GM21825 (cell line): Measurements from ENCODE around the gene C1orf122.

Source experiments
- ATAC-seq: cut with Tn5 transposase; IDR thresholded peaks from one replicate; pipeline ENCODE4 v1.9.1; 2021; ENCODE audit warnings: mild to moderate bottlenecking, moderate library complexity; ENCODE audit not compliant: unreplicated experiment

Gene C1orf122

DNA sequence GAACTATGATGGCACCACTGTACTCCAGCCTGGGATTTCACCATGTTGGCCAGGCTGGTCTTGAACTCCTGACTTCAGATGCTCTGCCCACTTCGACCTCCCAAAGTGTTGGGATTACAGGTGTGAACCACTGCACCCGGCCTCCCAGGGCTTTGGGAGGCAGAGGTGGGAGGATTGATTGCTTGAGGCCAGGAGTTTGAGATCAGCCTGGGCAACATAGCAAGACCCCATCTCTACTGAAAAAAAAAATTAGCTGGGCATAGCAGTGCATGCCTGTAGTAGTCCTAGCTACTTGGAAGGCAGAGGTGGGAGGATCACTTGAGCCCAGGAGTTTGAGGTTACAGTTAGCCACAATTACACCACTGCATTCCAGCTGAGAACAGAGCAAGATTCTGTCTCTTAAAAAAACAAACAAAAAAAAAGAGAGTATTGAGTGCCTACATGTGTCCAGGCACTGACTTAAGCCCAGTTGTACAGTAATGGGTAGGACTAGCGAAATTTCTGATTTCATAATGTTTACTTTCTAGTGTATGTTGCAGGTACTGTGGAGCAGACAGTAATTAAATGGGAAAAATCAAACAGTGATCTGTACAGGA is 9.7 kb upstream of the C1orf122 start:
- ATAC-seq = no peak

DNA sequence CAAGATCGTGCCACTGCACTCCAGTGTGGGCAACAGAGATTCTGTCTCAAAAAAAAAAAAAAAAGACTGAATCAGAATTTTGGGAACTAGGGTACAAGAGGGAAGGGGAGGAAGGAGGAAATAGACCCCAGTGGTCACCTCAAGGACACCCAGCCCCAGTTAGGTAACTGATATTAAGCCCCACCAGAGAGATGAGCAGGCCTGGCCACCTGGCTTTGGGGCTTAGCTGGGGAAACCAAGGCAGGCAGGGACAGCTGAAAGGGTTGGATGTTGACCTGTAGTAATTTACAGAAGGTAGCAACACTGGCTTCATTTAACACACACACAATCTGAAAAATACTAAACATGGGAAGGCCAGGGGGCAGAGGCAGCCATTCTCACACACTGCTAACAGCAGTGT is 5.2 kb upstream of the C1orf122 start:
- no peak for ATAC-seq

DNA sequence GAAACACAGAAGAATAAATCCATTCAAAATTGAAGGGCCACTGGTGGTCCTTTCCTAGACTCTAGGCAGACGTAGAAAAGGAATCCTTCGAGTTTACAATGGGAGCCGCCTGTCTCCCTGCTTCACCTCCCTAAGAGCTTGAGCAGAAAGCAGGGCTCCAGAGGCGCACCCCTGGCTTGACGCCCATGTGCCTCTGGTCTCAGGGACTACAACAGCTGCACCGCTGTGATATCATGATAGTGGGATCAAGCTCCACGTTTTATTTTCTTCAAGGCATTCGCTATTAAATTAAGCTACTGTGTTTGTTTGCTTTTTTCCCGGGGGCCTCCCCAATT is 403 bp upstream of the C1orf122 start:
- no peak for ATAC-seq

- ATAC-seq = peak; percentile 35
These were observed 1.1 kb downstream of the C1orf122 start for GRCh38 chr1:37808369-37809319.

- ATAC-seq = no peak
These were observed 2.4 kb downstream of the C1orf122 start for GRCh38 chr1:37809942-37810341.

GRCh38 chr1:37811027-37811655 is 3.6 kb downstream of the C1orf122 start:
- no peak for ATAC-seq

GRCh38 chr1:37813529-37814145 is 6.0 kb downstream of the C1orf122 start:
- ATAC-seq = no peak

DNA sequence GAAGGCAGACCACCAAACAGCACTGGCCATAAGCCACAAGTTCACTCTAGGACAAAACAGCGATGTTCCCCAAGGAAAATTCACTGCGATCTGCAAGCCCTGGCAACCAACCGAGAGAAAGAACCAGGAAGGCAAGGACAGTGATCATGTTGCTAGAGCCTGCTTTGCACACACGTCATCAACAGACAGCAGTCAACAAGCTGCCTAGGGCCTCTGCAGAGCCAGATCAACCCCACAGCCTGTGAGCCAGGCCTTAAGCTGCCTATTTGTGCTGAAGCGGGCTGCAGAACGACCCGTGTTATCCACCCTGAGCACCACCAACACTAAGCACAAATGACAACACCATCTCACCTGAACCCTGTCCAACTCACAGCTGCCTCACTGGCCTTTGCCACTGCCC is 6.7 kb downstream of the C1orf122 start:
- no peak for ATAC-seq

- no peak for ATAC-seq
These were observed 9.9 kb downstream of the C1orf122 start for GRCh38 chr1:37817481-37817880.

DNA sequence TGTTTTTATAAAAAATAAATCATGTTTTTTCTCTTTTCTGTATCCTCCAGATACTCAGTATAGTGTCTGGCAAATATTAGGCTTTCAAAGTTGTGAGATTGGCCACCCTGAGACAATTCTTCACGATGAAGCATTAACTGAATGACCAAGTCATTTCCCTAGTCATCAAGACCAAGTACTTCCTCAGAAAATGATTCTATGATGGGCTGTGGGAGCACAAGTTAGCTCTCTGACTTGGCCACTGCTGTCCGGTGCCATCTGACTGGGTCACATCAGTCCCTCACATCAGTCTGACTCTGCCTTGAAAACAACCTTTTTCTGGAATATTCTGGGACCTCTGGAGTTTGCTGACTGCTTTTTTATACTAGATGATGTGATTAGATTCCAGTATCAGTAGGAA is 13.9 kb downstream of the C1orf122 start:
- ATAC-seq = no peak

- no peak for ATAC-seq
These were observed 15.6 kb downstream of the C1orf122 start for GRCh38 chr1:37822906-37823815.

GRCh38 chr1:37824001-37824400 is 16.4 kb downstream of the C1orf122 start:
- no peak for ATAC-seq

DNA sequence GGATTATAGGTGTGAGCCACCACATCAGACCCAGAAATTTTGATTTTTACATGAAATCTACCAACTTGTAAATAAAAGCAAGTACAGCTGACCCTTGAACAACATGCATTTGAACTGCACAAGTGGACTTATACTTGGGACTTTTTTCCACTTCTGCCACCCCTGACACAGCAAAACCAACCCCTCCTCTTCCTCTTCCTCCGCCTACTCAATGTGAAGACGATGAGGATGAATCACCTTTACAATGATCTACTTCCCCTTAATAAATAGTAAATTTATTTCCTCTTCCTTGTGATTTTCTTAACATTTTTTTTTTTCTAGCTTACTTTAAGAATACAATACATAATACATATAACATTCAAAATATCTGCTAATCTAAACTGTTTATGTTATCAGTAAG is 17.9 kb downstream of the C1orf122 start:
- ATAC-seq = no peak

DNA sequence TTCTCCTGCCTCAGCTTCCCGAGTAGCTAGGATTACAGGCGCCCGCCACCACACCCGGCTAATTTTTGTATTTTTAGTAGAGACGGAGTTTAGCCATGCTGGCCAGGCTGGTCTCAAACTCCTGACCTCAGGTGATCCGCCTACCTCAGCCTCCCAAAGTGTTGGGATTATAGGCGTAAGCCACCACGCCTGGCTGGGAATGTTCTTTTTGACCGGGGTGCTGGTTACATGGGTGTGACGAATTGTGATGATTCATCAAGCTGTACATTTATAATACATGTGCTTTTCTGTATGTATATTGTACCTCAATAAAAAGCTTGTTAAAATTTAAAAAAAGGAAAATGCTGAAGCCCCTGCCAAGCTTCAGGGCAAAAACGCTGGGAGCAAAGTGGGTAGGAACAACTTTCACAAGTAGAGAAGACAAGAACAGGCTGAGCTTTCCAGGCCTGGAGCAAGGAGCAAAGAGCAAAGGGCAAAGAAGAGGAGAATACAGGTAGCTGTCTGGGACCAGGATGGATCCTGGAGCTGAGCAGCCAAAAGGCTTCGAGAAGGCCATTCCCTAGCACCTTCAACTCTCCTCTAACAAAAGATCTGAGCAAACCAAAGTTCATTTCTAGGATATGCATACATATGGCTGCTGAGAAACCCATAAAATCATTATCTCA is 21.0 kb downstream of the C1orf122 start:
- ATAC-seq = no peak

DNA sequence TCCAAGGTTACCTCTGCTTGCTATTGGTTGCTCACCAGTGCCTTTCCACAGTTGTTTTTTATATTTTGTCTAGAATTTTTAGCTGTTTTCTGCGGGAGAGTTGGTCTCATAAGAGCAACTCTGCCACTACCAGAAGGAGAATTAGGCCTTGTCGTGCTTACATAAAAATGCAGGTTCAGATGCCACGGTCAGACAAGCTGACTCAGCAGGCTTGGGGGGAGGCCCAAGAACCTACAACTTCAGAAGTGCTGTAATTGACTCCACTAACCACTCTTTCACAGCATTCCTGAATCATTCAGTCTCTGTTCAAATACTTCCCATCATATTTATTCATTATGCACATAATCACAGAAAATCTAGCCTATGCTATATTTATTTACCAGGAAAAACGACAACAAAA is 23.5 kb downstream of the C1orf122 start:
- ATAC-seq = no peak

DNA sequence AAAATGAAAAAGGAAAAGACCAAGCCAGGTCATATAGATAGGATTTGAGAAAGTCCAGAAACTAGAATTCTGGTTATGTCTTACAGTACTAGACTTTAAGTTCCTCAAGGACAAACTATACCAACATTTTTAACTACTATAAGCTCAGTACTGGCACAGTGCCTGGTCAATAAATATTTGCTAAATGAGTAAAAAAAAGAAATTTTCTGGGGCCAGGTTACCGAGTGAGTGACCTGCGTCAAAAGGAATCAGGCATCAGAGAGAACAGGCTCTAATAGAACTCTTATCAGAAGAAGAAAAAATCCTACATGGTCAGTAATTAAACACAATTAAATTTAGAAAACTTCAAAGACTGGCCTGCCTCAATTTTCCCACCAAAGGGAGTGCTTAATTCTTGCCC is 24.2 kb downstream of the C1orf122 start:
- ATAC-seq = no peak

DNA sequence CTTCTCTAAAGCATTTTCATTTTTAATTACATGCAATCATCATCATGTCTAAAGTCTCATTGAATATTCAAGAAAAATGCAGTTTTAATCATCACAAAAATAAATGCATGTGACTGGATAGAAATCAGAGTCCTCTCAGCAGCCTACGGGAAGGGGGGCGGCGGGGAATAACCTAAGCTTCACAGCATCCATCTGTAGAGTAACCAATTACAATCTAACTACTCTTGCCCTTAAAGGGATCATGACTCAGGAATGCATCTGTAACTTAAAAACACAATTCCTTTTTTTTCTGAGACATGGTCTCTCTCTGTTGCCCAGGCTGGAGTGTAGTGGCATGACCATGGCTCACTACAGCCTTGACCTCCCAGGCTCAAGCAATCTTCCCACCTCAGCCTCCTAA is 29.2 kb downstream of the C1orf122 start:
- ATAC-seq = no peak

- no peak for ATAC-seq
These were observed 32.1 kb downstream of the C1orf122 start for GRCh38 chr1:37839676-37840075.

DNA sequence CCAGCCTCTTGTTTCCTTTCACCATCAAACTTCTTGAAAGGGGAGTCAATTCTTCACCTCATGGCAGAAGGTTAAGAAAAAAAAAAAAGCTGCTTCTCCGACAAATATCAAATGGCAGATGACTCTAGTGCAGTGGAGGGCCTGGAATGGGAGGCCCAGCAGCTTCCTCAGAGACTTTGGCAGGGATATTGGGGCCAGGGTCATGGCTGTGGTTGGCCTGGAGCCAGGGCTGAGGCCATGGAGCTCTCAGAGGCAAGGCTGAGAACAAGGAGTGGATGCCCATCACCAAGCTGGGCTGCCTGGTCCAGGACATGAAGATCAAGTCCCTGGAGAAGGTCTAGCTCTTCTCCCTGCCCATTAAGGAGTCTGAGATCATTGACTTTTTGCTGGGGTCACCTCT is 33.1 kb downstream of the C1orf122 start:
- ATAC-seq = no peak

- no peak for ATAC-seq
These were observed 34.1 kb downstream of the C1orf122 start for GRCh38 chr1:37841652-37842051.
